Esophagus squamous epithelium (tissue), 4 donors: ENCODE data around the gene MAP2K5.

Experiments
- CTCF ChIP-seq, 6 experiments: fragments of 450-650 bp in 4 of 6; fragments of 200-600 bp in 2 of 6; sonication (generic) in 2 of 6; IDR thresholded peaks; one replicate each; pipeline ENCODE4 v1.5.1; 2016 to 2019; ENCODE audit warnings: antibody characterized with exemption in 6 of 6, mild to moderate bottlenecking in 4 of 6, moderate library complexity in 4 of 6
- POLR2A ChIP-seq, 4 donors: fragments of 450-650 bp; IDR thresholded peaks; one replicate each; pipeline ENCODE4 v1.6.1; 2017; ENCODE audit warnings: antibody characterized with exemption in 4 of 4, mild to moderate bottlenecking in 4 of 4, moderate library complexity in 3 of 4

GRCh38 chr15:67770358-67770628 lies 227.8 kb downstream of the MAP2K5 start:
- no peak for TF ChIP-seq POLR2A (IDR thresholded peaks at IDR 0.05)
- no peak for TF ChIP-seq CTCF (IDR thresholded peaks at IDR 0.05)
